Pulmonary artery endothelial cell (primary cell): ENCODE data around the gene GPR173. TPM values are rescaled to one million over a fixed set of nuclear protein-coding genes. Genes with fewer than 3 reads are reported as not detected.

Experiments
- DNase-seq: peaks from one replicate; pipeline ENCODE4 v3.0.0-alpha.2; 2011; ENCODE audit warnings: low read depth, low spot score
- total RNA-seq: library from RNA; depleted of rRNA; stranded (reverse); fragments of >200 nt; gene quantifications from 2 replicates; pipeline ENCODE4 v1.2.3, GENCODE V29; 2014

Gene GPR173
- total RNA-seq, 1 donor from 2014 or later = 3.2 TPM

DNA sequence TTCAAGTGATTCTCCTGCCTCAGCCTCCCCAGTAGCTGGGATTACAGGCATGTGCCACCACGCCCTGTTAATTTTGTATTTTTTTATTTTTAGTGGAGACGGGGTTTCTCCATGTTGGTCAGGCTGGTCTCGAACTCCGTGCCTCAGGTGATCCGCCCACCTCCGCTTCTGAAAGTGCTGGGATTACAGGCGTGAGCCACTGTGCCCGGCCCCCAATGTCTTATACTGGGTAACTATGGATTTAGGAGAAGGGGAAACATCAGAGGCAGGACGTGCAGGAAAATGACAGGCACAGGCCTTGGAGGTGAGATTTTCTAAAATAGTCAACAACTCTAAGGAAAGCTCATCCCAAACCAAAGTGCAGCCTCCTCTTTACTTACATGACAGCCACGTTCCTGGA, 22.5 kb downstream of the GPR173 start:
- no peak for DNase-seq

DNA sequence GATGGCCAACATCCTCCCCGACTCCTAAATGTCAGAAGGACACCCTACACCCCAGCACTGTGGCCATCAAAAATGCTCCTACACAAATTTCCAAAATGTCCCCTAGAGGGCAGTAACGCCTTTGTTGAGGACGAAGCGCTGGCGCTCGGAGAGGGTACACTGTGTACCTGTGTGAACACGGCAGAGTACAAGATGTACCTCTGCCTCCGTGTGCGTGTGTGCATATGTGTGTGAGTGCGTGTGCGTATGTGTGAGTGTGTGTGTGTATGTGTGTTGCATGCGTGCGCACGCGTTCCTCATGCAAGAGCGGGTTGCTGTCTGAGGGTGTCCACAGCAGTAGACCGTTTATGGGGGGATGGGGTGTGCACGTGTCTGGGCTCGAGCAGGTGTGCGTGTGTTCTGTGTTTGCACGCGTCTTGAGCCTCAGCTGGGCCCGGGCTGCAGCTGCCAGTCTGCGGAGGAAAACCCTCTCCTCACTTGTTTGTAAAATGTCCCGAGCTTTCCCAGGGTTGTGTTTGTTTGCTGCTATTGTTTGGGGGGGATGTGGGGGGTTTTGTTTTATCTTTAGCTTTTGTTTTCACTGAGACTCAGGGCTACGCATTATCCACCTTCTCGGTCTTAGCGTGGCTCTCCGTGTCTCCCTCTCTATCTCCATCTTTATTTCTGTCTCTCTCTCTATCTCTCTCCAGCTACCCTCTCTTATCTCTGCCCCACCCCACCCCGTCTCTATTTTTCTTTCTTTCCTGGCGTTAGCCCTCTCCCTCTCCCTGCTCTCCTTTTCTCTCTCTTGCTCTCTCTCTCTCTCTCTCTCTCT, 23.2 kb downstream of the GPR173 start:
- DNase-seq = no peak

GRCh38 chrX:53072418-53073114, 24.0 kb downstream of the GPR173 start:
- DNase-seq = no peak

DNA sequence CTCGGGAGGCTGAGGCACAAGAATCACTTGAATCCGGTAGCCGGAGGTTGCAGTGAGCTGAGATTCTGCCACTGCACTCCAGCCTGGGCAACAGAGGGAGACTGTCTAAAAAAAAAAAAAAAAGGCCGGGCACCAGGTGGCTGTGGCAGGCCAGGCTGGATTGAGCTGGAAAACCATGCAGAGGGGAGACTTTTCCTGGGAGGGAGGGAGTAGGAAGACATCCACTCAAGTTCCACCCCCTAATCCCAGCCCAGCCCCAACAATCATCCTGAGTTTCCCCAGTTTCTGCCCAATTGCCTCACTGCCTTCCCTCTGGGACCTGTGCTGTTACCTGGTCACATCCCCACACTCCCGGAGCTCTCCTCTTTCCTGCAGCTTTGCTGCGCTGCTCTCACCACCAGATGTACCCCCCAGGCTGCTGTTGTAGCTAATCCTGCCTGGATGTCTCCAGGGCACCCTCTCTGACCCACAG, 24.6 kb downstream of the GPR173 start:
- no peak for DNase-seq

DNA sequence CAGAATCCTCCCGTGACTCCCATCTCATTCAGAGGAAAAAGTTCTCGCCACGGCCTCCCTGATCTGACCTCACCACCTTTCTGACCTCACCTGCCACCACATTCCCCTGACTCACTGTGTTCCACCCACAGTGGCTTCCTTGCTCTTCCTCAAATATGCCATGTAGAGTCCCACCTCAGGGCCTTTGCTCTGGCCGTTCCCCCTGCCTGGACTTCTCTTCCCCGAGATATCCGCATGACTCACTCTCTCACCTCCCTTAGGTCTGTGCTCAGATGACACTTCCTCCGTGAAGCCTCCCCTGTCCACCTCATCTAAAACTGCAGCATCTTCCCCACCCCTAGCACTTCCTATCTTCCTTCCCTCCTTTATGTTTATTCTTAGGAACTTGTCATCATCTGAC, 26.4 kb downstream of the GPR173 start:
- DNase-seq = no peak

- no peak for DNase-seq
Measured at GRCh38 chrX:53076671-53077070, 28.1 kb downstream of the GPR173 start.

DNA sequence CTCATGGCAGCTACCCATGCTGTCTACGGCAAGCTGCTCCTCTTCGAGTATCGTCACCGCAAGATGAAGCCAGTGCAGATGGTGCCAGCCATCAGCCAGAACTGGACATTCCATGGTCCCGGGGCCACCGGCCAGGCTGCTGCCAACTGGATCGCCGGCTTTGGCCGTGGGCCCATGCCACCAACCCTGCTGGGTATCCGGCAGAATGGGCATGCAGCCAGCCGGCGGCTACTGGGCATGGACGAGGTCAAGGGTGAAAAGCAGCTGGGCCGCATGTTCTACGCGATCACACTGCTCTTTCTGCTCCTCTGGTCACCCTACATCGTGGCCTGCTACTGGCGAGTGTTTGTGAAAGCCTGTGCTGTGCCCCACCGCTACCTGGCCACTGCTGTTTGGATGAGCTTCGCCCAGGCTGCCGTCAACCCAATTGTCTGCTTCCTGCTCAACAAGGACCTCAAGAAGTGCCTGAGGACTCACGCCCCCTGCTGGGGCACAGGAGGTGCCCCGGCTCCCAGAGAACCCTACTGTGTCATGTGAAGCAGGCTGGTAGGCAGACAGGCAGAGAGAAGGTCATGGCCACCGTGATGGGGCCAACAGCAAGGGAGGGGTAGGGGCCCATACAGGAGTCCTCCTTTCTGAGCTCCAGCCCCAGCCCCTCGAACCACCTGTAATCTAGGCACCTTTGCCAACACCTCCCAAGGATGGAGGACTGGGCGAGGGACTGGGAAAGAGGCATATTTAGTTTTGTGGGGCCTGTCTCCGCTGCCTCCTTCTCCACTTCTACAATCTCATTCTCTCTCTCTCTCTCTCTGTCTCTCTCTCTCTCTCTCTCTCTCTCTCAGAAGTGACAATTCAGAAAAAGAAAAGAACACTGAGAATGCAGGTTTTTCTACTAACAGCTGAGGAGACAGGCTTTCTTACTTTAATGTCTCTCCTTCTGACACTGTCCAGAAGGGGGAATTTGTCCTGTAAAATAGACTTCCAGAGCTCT, 28.9 kb downstream of the GPR173 start:
- DNase-seq = no peak

GRCh38 chrX:53078943-53079342, 30.4 kb downstream of the GPR173 start:
- DNase-seq = no peak

DNA sequence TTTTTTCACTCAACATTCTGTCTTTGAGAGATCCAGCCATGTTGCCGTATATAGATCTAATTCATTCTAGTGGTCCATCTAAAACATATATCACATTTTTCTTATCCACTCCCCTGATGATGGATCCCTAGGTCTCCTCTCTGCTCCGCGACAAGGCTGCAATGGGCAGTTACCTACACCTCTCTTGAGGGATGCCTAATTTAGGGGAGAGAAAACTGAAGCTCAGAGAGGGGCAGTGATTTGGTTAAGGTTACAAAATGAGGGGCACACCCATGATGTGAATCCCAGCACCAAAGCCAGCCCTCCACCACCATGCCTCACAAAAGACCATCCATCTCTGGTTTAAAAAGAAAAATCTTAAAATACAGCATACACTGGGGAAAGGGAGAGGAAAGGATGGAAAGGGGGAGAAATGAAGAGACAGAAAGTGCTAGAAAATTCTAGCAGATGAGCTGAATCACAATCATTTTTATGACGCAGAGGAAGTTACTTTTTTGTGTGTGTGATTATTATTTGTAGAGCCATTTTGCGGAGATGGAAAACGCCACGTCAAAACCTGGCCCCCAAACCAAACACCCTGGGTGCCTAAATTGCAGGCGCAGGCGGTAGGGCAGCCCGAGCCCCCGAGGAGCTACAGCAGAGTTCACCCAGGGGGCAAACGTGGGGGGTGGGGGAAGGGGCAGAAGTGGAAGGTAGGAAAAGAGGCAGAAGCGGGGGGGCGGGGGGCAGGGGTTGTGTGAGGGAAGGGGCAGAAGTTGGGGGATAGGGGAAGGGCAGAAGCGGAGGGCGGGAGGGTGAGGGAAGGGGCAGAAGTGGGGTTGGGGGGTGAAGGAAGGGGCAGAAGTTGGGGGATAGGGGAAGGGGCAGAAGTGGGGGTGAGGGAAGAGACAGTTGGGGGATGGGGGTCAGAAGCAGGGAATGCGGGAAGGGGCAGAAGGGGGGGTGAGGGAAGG, 32.3 kb downstream of the GPR173 start:
- DNase-seq = no peak

GRCh38 chrX:53081925-53082772, 33.6 kb downstream of the GPR173 start, which contains the start of gene TSPYL2:
Gene TSPYL2 (plus strand): TSS chrX:53082367. CDS start chrX:53082499, 132 bp downstream.
- DNase-seq = peak; percentile 90

GRCh38 chrX:53082773-53083616, 34.4 kb downstream of the GPR173 start:
- DNase-seq = no peak

- DNase-seq = no peak
Measured at GRCh38 chrX:53084043-53084570, 35.5 kb downstream of the GPR173 start.

DNA sequence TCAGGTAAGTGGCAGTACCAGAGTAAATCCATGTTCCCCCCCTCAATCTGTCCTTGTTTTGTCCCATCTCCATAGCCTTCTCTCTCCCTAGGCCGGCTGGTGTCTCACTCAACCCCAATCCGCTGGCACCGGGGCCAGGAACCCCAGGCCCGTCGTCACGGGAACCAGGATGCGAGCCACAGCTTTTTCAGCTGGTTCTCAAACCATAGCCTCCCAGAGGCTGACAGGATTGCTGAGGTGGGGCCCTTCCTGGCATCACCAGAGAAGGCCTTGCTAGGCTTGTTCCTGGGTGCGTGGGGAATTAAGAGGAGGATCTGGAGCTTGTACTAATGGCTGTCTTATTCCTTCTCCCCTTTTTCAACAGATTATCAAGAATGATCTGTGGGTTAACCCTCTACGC, 36.3 kb downstream of the GPR173 start:
- DNase-seq = no peak

- no peak for DNase-seq
Measured at GRCh38 chrX:53085661-53086229, 37.2 kb downstream of the GPR173 start.

DNA sequence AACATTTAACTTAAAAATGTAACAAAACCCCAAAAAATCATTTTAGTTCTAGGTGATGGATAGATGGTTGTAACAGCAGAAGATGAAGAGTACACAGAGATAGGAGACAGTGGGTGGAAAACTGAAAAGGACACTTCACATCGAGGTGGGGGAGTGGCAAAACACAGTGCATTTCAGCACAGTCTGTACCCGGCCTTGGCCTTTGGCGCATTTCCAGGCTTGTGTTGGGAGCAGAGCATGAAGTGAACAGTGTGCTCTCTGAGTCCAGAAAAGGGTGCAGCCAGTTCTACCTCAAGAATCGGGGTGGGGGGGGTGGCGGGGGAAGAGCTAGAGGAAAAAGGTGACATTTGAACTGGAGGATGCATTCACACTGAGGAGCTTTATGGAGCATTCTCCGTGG, 37.9 kb downstream of the GPR173 start:
- no peak for DNase-seq

- no peak for DNase-seq
Measured at GRCh38 chrX:53087388-53087831, 38.8 kb downstream of the GPR173 start.

- peak; percentile 46 for DNase-seq
Measured at GRCh38 chrX:53088136-53088974, 39.8 kb downstream of the GPR173 start.
